H1 (cell line): ENCODE measurements around the gene ADGRG2. TPM values are rescaled to one million over a fixed set of nuclear protein-coding genes. Genes with fewer than 3 reads are reported as not detected.

Experiments
- BCL11A ChIP-seq, 2 experiments: IDR thresholded peaks; one replicate each; pipeline ENCODE4 v1.6.1; 2011; ENCODE audit warnings: low read depth in 2 of 2, low read length in 2 of 2, mild to moderate bottlenecking in 2 of 2
- CBX8 ChIP-seq: fragments of 300-800, 300-1000 bp; sonication (generic); IDR thresholded peaks from 2 replicates; pipeline ENCODE4 v1.7.1; 2016; ENCODE audit warnings: low read depth, low read length, borderline replicate concordance
- CHD1 ChIP-seq: IDR thresholded peaks from 2 replicates; pipeline ENCODE4 v1.6.1; 2012; ENCODE audit warnings: low read depth, low read length, improper control_type of control experiment
- FOSL1 ChIP-seq: IDR thresholded peaks from 2 replicates; pipeline ENCODE4 v1.6.1; 2011; ENCODE audit warnings: mild to moderate bottlenecking, low read depth, low read length, moderate library complexity; ENCODE audit not compliant: insufficient read depth
- GTF2F1 ChIP-seq: IDR thresholded peaks from 2 replicates; pipeline ENCODE4 v1.6.1; 2012; ENCODE audit warnings: low read depth, low read length, improper control_type of control experiment, borderline replicate concordance
- MAFK ChIP-seq: IDR thresholded peaks from 2 replicates; pipeline ENCODE4 v1.6.1; 2012; ENCODE audit warnings: low read depth, mild to moderate bottlenecking, improper control_type of control experiment, low read length
- NANOG ChIP-seq: IDR thresholded peaks from 2 replicates; pipeline ENCODE4 v1.6.1; 2011; ENCODE audit warnings: low read length, low read depth, mild to moderate bottlenecking, inconsistent platforms; ENCODE audit not compliant: insufficient read depth, poor library complexity, severe bottlenecking
- POU5F1 ChIP-seq: IDR thresholded peaks from 2 replicates; pipeline ENCODE4 v1.6.1; 2011; ENCODE audit warnings: low read depth, mild to moderate bottlenecking, low read length, moderate library complexity
- SRF ChIP-seq: IDR thresholded peaks from 2 replicates; pipeline ENCODE4 v1.6.1; 2011; ENCODE audit warnings: mild to moderate bottlenecking, low read depth, low read length, moderate library complexity
- polyA plus RNA-seq, 7 experiments: library from polyadenylated mRNA; depleted of rRNA in 3 of 7; stranded (reverse) in 5 of 7; unstranded in 2 of 7; fragments of >200 nt in 5 of 7; fragments of 200-250 nt in 2 of 7; gene quantifications; 1 replicate in 5 of 7; 2 replicates in 1 of 7; 4 replicates in 1 of 7; pipeline versions ENCODE4 v1.2.1 to v1.2.3, GENCODE V29; 2011 to 2013; ENCODE audit warnings: missing spikeins in 2 of 7, mixed read lengths in 2 of 7
- total RNA-seq: library from RNA; stranded (reverse); fragmentation: NEBNext Ultra II Directional; extraction: Animal tissue kit (Norgen Biotek cat#: 25700); gene quantifications from 2 replicates; pipeline ENCODE4 v1.2.1, GENCODE V29; 2021
- TF ChIP-seq, protein P1 (sequence below): fragments of 300-600 bp; sonication (generic); IDR thresholded peaks from 2 replicates; pipeline ENCODE4 v1.7.1; 2012; ENCODE audit warnings: low read length, moderate library complexity, mild to moderate bottlenecking, inconsistent platforms; ENCODE audit not compliant: insufficient replicate concordance

ADGRG2 gene
- total and polyA plus RNA-seq, 2 of the 8 experiments (the other 6 are each of a cell fraction or from before 2014, with no cell fraction given) = 8.9 to 13.3 TPM

GRCh38 chrX:19156186-19156585 lies 33.9 kb upstream of the ADGRG2 start (continued):
- TF ChIP-seq, protein P1, sequence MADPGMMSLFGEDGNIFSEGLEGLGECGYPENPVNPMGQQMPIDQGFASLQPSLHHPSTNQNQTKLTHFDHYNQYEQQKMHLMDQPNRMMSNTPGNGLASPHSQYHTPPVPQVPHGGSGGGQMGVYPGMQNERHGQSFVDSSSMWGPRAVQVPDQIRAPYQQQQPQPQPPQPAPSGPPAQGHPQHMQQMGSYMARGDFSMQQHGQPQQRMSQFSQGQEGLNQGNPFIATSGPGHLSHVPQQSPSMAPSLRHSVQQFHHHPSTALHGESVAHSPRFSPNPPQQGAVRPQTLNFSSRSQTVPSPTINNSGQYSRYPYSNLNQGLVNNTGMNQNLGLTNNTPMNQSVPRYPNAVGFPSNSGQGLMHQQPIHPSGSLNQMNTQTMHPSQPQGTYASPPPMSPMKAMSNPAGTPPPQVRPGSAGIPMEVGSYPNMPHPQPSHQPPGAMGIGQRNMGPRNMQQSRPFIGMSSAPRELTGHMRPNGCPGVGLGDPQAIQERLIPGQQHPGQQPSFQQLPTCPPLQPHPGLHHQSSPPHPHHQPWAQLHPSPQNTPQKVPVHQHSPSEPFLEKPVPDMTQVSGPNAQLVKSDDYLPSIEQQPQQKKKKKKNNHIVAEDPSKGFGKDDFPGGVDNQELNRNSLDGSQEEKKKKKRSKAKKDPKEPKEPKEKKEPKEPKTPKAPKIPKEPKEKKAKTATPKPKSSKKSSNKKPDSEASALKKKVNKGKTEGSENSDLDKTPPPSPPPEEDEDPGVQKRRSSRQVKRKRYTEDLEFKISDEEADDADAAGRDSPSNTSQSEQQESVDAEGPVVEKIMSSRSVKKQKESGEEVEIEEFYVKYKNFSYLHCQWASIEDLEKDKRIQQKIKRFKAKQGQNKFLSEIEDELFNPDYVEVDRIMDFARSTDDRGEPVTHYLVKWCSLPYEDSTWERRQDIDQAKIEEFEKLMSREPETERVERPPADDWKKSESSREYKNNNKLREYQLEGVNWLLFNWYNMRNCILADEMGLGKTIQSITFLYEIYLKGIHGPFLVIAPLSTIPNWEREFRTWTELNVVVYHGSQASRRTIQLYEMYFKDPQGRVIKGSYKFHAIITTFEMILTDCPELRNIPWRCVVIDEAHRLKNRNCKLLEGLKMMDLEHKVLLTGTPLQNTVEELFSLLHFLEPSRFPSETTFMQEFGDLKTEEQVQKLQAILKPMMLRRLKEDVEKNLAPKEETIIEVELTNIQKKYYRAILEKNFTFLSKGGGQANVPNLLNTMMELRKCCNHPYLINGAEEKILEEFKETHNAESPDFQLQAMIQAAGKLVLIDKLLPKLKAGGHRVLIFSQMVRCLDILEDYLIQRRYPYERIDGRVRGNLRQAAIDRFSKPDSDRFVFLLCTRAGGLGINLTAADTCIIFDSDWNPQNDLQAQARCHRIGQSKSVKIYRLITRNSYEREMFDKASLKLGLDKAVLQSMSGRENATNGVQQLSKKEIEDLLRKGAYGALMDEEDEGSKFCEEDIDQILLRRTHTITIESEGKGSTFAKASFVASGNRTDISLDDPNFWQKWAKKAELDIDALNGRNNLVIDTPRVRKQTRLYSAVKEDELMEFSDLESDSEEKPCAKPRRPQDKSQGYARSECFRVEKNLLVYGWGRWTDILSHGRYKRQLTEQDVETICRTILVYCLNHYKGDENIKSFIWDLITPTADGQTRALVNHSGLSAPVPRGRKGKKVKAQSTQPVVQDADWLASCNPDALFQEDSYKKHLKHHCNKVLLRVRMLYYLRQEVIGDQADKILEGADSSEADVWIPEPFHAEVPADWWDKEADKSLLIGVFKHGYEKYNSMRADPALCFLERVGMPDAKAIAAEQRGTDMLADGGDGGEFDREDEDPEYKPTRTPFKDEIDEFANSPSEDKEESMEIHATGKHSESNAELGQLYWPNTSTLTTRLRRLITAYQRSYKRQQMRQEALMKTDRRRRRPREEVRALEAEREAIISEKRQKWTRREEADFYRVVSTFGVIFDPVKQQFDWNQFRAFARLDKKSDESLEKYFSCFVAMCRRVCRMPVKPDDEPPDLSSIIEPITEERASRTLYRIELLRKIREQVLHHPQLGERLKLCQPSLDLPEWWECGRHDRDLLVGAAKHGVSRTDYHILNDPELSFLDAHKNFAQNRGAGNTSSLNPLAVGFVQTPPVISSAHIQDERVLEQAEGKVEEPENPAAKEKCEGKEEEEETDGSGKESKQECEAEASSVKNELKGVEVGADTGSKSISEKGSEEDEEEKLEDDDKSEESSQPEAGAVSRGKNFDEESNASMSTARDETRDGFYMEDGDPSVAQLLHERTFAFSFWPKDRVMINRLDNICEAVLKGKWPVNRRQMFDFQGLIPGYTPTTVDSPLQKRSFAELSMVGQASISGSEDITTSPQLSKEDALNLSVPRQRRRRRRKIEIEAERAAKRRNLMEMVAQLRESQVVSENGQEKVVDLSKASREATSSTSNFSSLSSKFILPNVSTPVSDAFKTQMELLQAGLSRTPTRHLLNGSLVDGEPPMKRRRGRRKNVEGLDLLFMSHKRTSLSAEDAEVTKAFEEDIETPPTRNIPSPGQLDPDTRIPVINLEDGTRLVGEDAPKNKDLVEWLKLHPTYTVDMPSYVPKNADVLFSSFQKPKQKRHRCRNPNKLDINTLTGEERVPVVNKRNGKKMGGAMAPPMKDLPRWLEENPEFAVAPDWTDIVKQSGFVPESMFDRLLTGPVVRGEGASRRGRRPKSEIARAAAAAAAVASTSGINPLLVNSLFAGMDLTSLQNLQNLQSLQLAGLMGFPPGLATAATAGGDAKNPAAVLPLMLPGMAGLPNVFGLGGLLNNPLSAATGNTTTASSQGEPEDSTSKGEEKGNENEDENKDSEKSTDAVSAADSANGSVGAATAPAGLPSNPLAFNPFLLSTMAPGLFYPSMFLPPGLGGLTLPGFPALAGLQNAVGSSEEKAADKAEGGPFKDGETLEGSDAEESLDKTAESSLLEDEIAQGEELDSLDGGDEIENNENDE = no peak
- no peak for TF ChIP-seq MAFK
- TF ChIP-seq BCL11A (IDR thresholded peaks at IDR 0.05; ENCODE audit: low read depth in 2 of 2, low read length in 2 of 2) = no peak
- no peak for TF ChIP-seq POU5F1
- TF ChIP-seq SRF = no peak
- no peak for TF ChIP-seq CBX8
- TF ChIP-seq CHD1 = no peak
- no peak for TF ChIP-seq FOSL1
- no peak for TF ChIP-seq GTF2F1
- no peak for TF ChIP-seq NANOG
